Endothelial cell of umbilical vein (primary cell): Measurements from ENCODE around the gene ATG13. TPM values are rescaled to one million over a fixed set of nuclear protein-coding genes. Genes with fewer than 3 reads are reported as not detected.
"Not testable (repeated sequence)": the region's sequence is repeated elsewhere in the genome, so short reads cannot be mapped to it uniquely, and the experiment has no call there.

ENCODE experiments used
- BruUV-seq: library from RNA; stranded (reverse); fragments of 400-500 nt; replicated peaks from 2 replicates; lab custom pipeline; 2021; lab: Mats Ljungman, UMichigan
- CTCF ChIA-PET: fragments of 300-600, 350-600 bp; sonication (Branson Sonifier 250); formaldehyde crosslinking; loops from one replicate; lab custom pipeline; 2021; ENCODE audit warnings: antibody characterized with exemption, inconsistent platforms; lab: Charles Lee
- POLR2A ChIA-PET: fragments of 300-600, 350-600 bp; sonication (Branson Sonifier 250); formaldehyde crosslinking; loops from one replicate; lab custom pipeline; 2021; ENCODE audit warnings: antibody characterized with exemption, inconsistent platforms; lab: Charles Lee
- DNase-seq: peaks from one replicate; pipeline ENCODE4 v3.0.0-alpha.2; 2011; ENCODE audit warnings: low read depth, low spot score
- FAIRE-seq: peaks from 2 replicates; lab custom pipeline; 2011; peaks lifted over from hg19 to GRCh38; lab: Jason Lieb, UNC
- H2AFZ ChIP-seq: 2 replicates; pipeline ENCODE4 v1.6.0; 2012; ENCODE audit warnings: low read depth, low read length, control low read depth, inconsistent platforms
- H3K27ac ChIP-seq: 2 replicates; pipeline ENCODE4 v1.5.1; 2011; ENCODE audit warnings: low read depth, mild to moderate bottlenecking, control low read depth, low read length, moderate library complexity; ENCODE audit not compliant: insufficient read depth
- H3K27me3 ChIP-seq, 2 experiments: 2 replicates each; pipeline versions ENCODE4 v1.6.0 to v1.6.1; 2011; ENCODE audit warnings: low read length in 2 of 2, mixed read lengths in 1 of 2; ENCODE audit not compliant: control insufficient read depth in 2 of 2, insufficient read depth in 2 of 2
- H3K36me3 ChIP-seq, 2 experiments: 2 replicates in 1 of 2; 3 replicates in 1 of 2; pipeline ENCODE4 v1.5.1; 2011; ENCODE audit warnings: low read length in 2 of 2, mild to moderate bottlenecking in 1 of 2, moderate library complexity in 1 of 2; ENCODE audit not compliant: control insufficient read depth in 2 of 2, insufficient read depth in 2 of 2; ENCODE audit errors: extremely low read depth in 1 of 2
- H3K4me1 ChIP-seq: 3 replicates; pipeline ENCODE4 v1.5.1; 2011; ENCODE audit warnings: mild to moderate bottlenecking, low read length; ENCODE audit not compliant: control insufficient read depth, insufficient read depth; ENCODE audit errors: extremely low read depth
- H3K4me2 ChIP-seq: 2 replicates; pipeline ENCODE4 v1.6.1; 2011; ENCODE audit warnings: low read length, control low read depth, mixed read lengths; ENCODE audit not compliant: insufficient read depth
- H3K4me3 ChIP-seq, 3 experiments: fragments of 200-600 bp in 1 of 3; sonication (generic), shearing (Covaris generic) in 1 of 3; replicated peaks in 1 of 3; 2 replicates each; pipeline ENCODE4 v1.5.1; 2011 to 2016; ENCODE audit warnings: control low read depth in 3 of 3, low read length in 3 of 3, mild to moderate bottlenecking in 2 of 3, inconsistent platforms in 1 of 3, low read depth in 1 of 3, moderate library complexity in 1 of 3; ENCODE audit not compliant: insufficient read depth in 1 of 3
- H3K79me2 ChIP-seq: 2 replicates; pipeline ENCODE4 v1.6.0; 2012; ENCODE audit warnings: low read length, inconsistent platforms; ENCODE audit not compliant: control insufficient read depth, insufficient read depth
- H3K9ac ChIP-seq: replicated peaks from 2 replicates; pipeline ENCODE3; 2011; ENCODE audit warnings: low read length, control low read depth; ENCODE audit not compliant: insufficient read depth; ENCODE audit errors: extremely low read depth
- H3K9me1 ChIP-seq: replicated peaks from 3 replicates; pipeline ENCODE4 v1.6.0; 2011; ENCODE audit warnings: mild to moderate bottlenecking, low read length; ENCODE audit not compliant: control insufficient read depth, insufficient read depth; ENCODE audit errors: extremely low read depth
- H3K9me3 ChIP-seq: replicated peaks from 2 replicates; pipeline ENCODE4 v1.5.1; 2012; ENCODE audit warnings: low read length, inconsistent platforms; ENCODE audit not compliant: control insufficient read depth, insufficient read depth
- H4K20me1 ChIP-seq: replicated peaks from 2 replicates; pipeline ENCODE3; 2011; ENCODE audit warnings: mild to moderate bottlenecking, low read length; ENCODE audit not compliant: control insufficient read depth, insufficient read depth; ENCODE audit errors: extremely low read depth
- EZH2 ChIP-seq: IDR thresholded peaks from 2 replicates; pipeline ENCODE4 v1.6.1; 2012; ENCODE audit warnings: borderline replicate concordance, low read depth, mild to moderate bottlenecking, moderate library complexity, low read length, inconsistent platforms; ENCODE audit not compliant: severe bottlenecking
- FOS ChIP-seq: IDR thresholded peaks from 2 replicates; pipeline ENCODE4 v1.6.1; 2011; ENCODE audit warnings: mild to moderate bottlenecking, low read length, moderate library complexity, borderline replicate concordance; ENCODE audit not compliant: insufficient read depth
- GATA2 ChIP-seq: IDR thresholded peaks from 2 replicates; pipeline ENCODE4 v1.7.0; 2011; ENCODE audit warnings: low read depth, mild to moderate bottlenecking, moderate library complexity, mixed read lengths, low read length; ENCODE audit not compliant: insufficient read length, insufficient read depth
- JUN ChIP-seq: IDR thresholded peaks from 2 replicates; pipeline ENCODE4 v1.6.1; 2011; ENCODE audit warnings: borderline replicate concordance, low read depth; ENCODE audit not compliant: insufficient read length, insufficient read depth
- MYC ChIP-seq: IDR thresholded peaks from one replicate; pipeline ENCODE4 v1.6.1; 2011; ENCODE audit warnings: mild to moderate bottlenecking, low read depth, low read length
- POLR2A ChIP-seq: IDR thresholded peaks from 2 replicates; pipeline ENCODE4 v1.6.1; 2012; ENCODE audit warnings: low read depth, mild to moderate bottlenecking, control low read depth, low read length
- POLR2AphosphoS5 ChIP-seq: IDR thresholded peaks from 2 replicates; pipeline ENCODE4 v1.6.1; 2012; ENCODE audit warnings: low read depth, mild to moderate bottlenecking, control low read depth, low read length, moderate library complexity; ENCODE audit not compliant: insufficient read depth
- dilution Hi-C: fragments of 300-500 bp; cut with MboI; formaldehyde crosslinking; loops from one replicate; pipeline ENCODE4 v1.15.0; 2019; ENCODE audit warnings: low sequenced_read_pairs; ENCODE audit not compliant: extremely low pct_ligation_motif_present
- intact Hi-C: fragments of 100-400 bp; cut with micrococcal nuclease; formaldehyde crosslinking; loops from one replicate; pipeline ENCODE4 v1.10.0; 2022
- polyA plus RNA-seq, 4 experiments: library from polyadenylated mRNA; depleted of rRNA in 3 of 4; stranded (reverse) in 3 of 4; unstranded in 1 of 4; fragments of >200 nt; gene quantifications; 2 replicates each; pipeline versions ENCODE4 v1.2.1 to v1.2.3, GENCODE V29; 2011 to 2012; ENCODE audit warnings: missing spikeins in 1 of 4
- total RNA-seq: library from RNA; stranded (reverse); gene quantifications from 2 replicates; pipeline ENCODE4 v1.2.3, GENCODE V29; 2021
- TF ChIP-seq, protein P1 (sequence below): IDR thresholded peaks from 2 replicates; pipeline ENCODE4 v1.6.1; 2011; ENCODE audit not compliant: insufficient read depth, insufficient read length
- TF ChIP-seq, protein P2 (sequence below), 2 donors: IDR thresholded peaks; 1 replicate in 1 of 2; 2 replicates in 1 of 2; pipeline ENCODE4 v1.5.1; 2011; ENCODE audit warnings: low read length in 2 of 2, mild to moderate bottlenecking in 2 of 2, moderate library complexity in 2 of 2, control low read depth in 1 of 2, inconsistent platforms in 1 of 2, low read depth in 1 of 2; ENCODE audit not compliant: insufficient read depth in 1 of 2; ENCODE audit errors: extremely low read depth in 1 of 2

ATG13 gene
- total and polyA plus RNA-seq, 2 donors (not counting 3 experiments of a cell fraction or from before 2014, with no cell fraction given), result 60.1 to 66.5 TPM

DNA sequence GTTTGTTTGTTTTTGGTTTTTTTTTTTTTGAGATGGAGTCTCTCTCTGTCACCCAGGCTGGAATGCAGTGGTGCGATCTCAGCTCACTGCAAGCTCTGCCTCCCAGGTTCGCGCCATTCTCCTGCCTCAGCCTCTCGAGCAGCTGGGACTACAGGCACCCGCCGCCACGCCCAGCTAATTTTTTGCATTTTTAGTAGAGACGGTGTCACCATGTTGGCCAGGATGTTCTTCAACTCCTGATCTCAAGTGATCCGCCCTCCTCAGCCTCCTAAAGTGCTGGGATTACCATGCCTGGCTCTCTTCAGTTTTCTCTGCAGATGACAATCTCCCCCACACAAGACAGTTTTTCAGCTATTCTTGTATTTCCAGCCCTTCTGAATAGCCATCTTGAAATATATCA, 92.0 kb downstream of the ATG13 start:
- H3K4me3 ChIP-seq, H2AFZ ChIP-seq, intact Hi-C loops, DNase-seq, H3K4me2 ChIP-seq, H3K79me2 ChIP-seq, H3K4me1 ChIP-seq, H3K9me1 ChIP-seq, H3K9ac ChIP-seq, H3K27ac ChIP-seq, dilution Hi-C loops, POLR2A ChIA-PET, CTCF ChIA-PET, BruUV-seq, H4K20me1 ChIP-seq, H3K27me3 ChIP-seq, H3K9me3 ChIP-seq, FAIRE-seq: not testable (repeated sequence)
- H3K36me3 ChIP-seq, result peaks cover 2 to 22% of the 10 kb centered on the region in 2 experiments

DNA sequence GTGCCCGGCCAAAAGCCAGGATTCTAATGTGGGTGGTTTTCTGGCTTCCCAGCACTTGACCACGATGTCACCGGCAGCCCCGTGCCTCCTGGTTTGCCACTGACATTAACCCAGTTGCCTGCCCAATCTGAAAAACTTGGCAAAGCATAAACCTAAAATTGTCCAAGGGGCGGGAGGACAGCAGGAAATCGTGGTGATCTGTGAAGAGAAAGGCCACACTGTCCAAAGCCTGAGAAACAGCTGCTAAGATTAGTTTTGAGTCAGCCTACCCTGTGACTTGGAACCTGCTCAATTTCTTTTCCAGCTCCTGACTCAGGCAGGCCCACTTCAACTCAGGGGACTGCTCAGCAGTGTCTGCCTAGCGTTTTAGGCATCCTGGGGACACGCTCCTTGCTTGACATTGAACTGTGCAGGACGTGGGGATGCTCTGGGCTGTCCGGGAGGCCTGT, 93.5 kb downstream of the ATG13 start:
- BruUV-seq, result no TSS peak
- DNase-seq (no peak), FAIRE-seq (no peak)
- Histone ChIP-seq H3K9ac (no peak overlapping the region), H3K4me1 (peaks cover 3% of the 10 kb centered on the region), H2AFZ (no peak overlapping the region), H3K4me3 (no peak overlapping the region), H3K4me2 (no peak overlapping the region), H3K36me3 (peaks cover 0 to 8% of the 10 kb centered on the region in 2 experiments), H3K9me1 (no peaks in the 10 kb centered on the region), H4K20me1 (no peaks in the 10 kb centered on the region), H3K9me3 (no peaks in the 10 kb centered on the region), H3K79me2 (no peaks in the 10 kb centered on the region), H3K27ac (no peak overlapping the region), H3K27me3 (no peaks in the 10 kb centered on the region)
- ChIA-PET CTCF (no interaction called here), POLR2A (interaction anchor here (0.7 kb wide), 1 partner anchor 62 kb away, joined by 3 read pairs; no protein-coding TSS in a partner anchor)
- no peak for TF ChIP-seq POLR2A
- no peak for TF ChIP-seq POLR2AphosphoS5
- TF ChIP-seq, protein P1, sequence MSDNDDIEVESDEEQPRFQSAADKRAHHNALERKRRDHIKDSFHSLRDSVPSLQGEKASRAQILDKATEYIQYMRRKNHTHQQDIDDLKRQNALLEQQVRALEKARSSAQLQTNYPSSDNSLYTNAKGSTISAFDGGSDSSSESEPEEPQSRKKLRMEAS, result no peak
- no peak for TF ChIP-seq MYC
- TF ChIP-seq, protein P2, sequence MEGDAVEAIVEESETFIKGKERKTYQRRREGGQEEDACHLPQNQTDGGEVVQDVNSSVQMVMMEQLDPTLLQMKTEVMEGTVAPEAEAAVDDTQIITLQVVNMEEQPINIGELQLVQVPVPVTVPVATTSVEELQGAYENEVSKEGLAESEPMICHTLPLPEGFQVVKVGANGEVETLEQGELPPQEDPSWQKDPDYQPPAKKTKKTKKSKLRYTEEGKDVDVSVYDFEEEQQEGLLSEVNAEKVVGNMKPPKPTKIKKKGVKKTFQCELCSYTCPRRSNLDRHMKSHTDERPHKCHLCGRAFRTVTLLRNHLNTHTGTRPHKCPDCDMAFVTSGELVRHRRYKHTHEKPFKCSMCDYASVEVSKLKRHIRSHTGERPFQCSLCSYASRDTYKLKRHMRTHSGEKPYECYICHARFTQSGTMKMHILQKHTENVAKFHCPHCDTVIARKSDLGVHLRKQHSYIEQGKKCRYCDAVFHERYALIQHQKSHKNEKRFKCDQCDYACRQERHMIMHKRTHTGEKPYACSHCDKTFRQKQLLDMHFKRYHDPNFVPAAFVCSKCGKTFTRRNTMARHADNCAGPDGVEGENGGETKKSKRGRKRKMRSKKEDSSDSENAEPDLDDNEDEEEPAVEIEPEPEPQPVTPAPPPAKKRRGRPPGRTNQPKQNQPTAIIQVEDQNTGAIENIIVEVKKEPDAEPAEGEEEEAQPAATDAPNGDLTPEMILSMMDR (IDR thresholded peaks at IDR 0.05; ENCODE audit: extremely low read depth in 1 of 2, insufficient read depth in 1 of 2, low read depth in 1 of 2, low read length in 2 of 2), result no peak
- TF ChIP-seq GATA2, result no peak
- TF ChIP-seq EZH2, result no peak
- no peak for TF ChIP-seq JUN
- no peak for TF ChIP-seq FOS
- intact Hi-C loops (no loop called here), dilution Hi-C loops (no loop called here)
